AG04450 (cell line): ENCODE results near the gene TNNC1. TPM values are rescaled to one million over a fixed set of nuclear protein-coding genes. Genes with fewer than 3 reads are reported as not detected.

ENCODE experiments used
- CTCF ChIA-PET: fragments of 300-600, 350-600 bp; formaldehyde crosslinking; extraction: SDS; loops from one replicate; lab custom pipeline; 2022; ENCODE audit warnings: antibody characterized with exemption, inconsistent platforms; lab: Charles Lee
- POLR2A ChIA-PET: fragments of 350-600 bp; formaldehyde crosslinking; extraction: SDS; loops from one replicate; lab custom pipeline; 2021; ENCODE audit warnings: antibody characterized with exemption, inconsistent platforms; lab: Yijun Ruan, JAX
- DNase-seq: peaks from one replicate; pipeline ENCODE4 v3.0.0-alpha.2; 2011; ENCODE audit warnings: low read depth, low spot score
- H3K27ac ChIP-seq: one replicate; pipeline ENCODE4 v1.5.1; 2012; ENCODE audit warnings: low read depth, low read length, control low read depth
- H3K27me3 ChIP-seq: one replicate; pipeline ENCODE4 v1.6.0; 2012; ENCODE audit warnings: low read length; ENCODE audit not compliant: control insufficient read depth, insufficient read depth
- H3K4me3 ChIP-seq: 2 replicates; pipeline ENCODE4 v1.5.1; 2011; ENCODE audit warnings: mild to moderate bottlenecking, low read depth, low read length, control low read depth
- H3K9me3 ChIP-seq: 2 replicates; pipeline ENCODE4 v1.5.1; 2012; ENCODE audit warnings: low read length; ENCODE audit not compliant: control insufficient read depth, insufficient read depth
- CTCF ChIP-seq: IDR thresholded peaks from 2 replicates; pipeline ENCODE4 v1.5.1; 2011; ENCODE audit warnings: low read depth, low read length, control low read depth, inconsistent platforms
- polyA minus RNA-seq: library from RNA; depleted of rRNA, polyadenylated mRNA; stranded (reverse); fragments of >200 nt; gene quantifications from 2 replicates; pipeline ENCODE4 v1.2.3, GENCODE V29; 2011; rRNA and poly(A)+ RNA removed
- polyA plus RNA-seq: library from polyadenylated mRNA; depleted of rRNA; stranded (reverse); fragments of >200 nt; gene quantifications from 2 replicates; pipeline ENCODE4 v1.2.3, GENCODE V29; 2011; rRNA removed

The TNNC1 gene
- polyA plus RNA-seq = 1.7 and 1.9 TPM in 2 replicates
- polyA minus RNA-seq = 1.4 and 2.0 TPM in 2 replicates

- CTCF ChIA-PET = interaction anchor here (0.7 to 1.5 kb wide), 3 partner anchors 25 to 42 kb away, joined by 3 to 6 read pairs (median 6); no protein-coding TSS in a partner anchor
- POLR2A ChIA-PET = no interaction called here
- Histone ChIP-seq H3K9me3 (no peaks in the 10 kb centered on the region), H3K27ac (no peak within 1 kb of the TSS), H3K27me3 (no peaks in the 10 kb centered on the region), H3K4me3 (no peak within 1 kb of the TSS)
- DNase-seq = no peak
- TF ChIP-seq CTCF = no peak
These were observed at the start of gene TNNC1 for GRCh38 chr3:52453496-52454249. TSS of gene TNNC1 (minus strand) at chr3:52454041. CDS start at chr3:52454015, 26 bp downstream.

- ChIA-PET CTCF (no interaction called here), POLR2A (interaction anchor here (0.7 kb wide), 1 partner anchor 9 kb away, joined by 3 read pairs; no protein-coding TSS in a partner anchor)
- H3K27me3 ChIP-seq = no peaks in the 10 kb centered on the region
- TF ChIP-seq CTCF = no peak
- H3K4me3 ChIP-seq = no peak overlapping the region
- no peak for DNase-seq
- H3K9me3 ChIP-seq = no peaks in the 10 kb centered on the region; the same call in 1 of the 2 replicates
- H3K27ac ChIP-seq = no peak overlapping the region
These were observed 49.0 kb upstream of the TNNC1 start for GRCh38 chr3:52502808-52503350.

GRCh38 chr3:52502001-52502400, 48.2 kb upstream of the TNNC1 start:
- H3K27me3 ChIP-seq = no peaks in the 10 kb centered on the region
- ChIA-PET CTCF (no interaction called here), POLR2A (interaction anchor here (0.6 kb wide), 1 partner anchor 41 kb away, joined by 6 read pairs; no protein-coding TSS in a partner anchor)
- no peaks in the 10 kb centered on the region; the same call in 1 of the 2 replicates for H3K9me3 ChIP-seq
- DNase-seq = no peak
- H3K27ac ChIP-seq = no peak overlapping the region
- no peak for TF ChIP-seq CTCF
- no peak overlapping the region for H3K4me3 ChIP-seq

- Histone ChIP-seq H3K27me3 (no peaks in the 10 kb centered on the region), H3K4me3 (no peak overlapping the region), H3K27ac (no peak overlapping the region), H3K9me3 (no peaks in the 10 kb centered on the region; the same call in 1 of the 2 replicates)
- CTCF ChIA-PET = no interaction called here
- POLR2A ChIA-PET = no interaction called here
- DNase-seq = no peak
- no peak for TF ChIP-seq CTCF
These were observed 47.2 kb upstream of the TNNC1 start for GRCh38 chr3:52501046-52501445.
